Measurements from ENCODE around the gene INO80D.
"Not testable (repeated sequence)": the region's sequence is repeated elsewhere in the genome, so short reads cannot be mapped to it uniquely, and the experiment has no call there.

The INO80D gene

DNA sequence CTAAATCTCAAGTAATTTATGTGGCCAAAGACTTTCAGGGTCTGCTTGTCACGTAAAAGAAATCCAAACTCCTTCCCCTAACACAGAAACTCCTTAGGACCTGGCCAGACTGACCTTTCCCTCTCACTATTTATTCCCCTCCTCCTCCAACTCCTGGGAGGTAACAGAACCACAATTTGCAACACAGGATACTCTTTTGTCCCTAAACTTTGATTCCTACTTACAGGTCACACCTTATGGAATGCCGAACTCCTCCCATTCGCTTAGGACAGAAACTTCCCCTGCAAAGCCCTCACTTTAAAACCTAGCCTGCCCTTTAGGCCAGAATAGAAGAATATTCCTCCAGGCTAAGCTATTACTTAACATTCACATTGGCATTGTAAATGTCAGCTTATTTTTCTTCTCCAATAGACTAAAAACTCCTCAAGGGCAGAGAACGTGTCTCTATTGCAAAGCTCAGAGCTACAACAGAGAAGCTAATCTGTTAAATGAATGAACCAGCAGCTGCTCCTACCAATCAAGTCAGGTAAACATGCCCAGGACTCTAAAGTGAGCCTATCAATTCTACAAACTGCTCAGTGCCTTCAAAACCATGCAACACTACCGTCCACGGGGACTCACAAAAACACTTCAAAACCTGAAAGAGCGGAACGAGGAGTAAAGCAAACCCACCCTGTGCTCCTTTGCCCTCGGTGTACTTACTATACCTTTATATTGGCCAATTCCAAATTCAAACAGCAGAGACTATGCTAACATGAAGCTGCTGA lies 6.1 kb downstream of the INO80D start:
- H3K27me3 ChIP-seq (ENCODE audit: insufficient read depth, poor library complexity, severe bottlenecking), result no peaks in the 10 kb centered on the region
- no peak for DNase-seq (ENCODE audit: low read depth in 1 of 2, low spot score in 1 of 2)
- H3K27ac ChIP-seq (replicated peaks), result no peak overlapping the region; the same call in 1 of the 2 replicates
- TF ChIP-seq, protein P1, sequence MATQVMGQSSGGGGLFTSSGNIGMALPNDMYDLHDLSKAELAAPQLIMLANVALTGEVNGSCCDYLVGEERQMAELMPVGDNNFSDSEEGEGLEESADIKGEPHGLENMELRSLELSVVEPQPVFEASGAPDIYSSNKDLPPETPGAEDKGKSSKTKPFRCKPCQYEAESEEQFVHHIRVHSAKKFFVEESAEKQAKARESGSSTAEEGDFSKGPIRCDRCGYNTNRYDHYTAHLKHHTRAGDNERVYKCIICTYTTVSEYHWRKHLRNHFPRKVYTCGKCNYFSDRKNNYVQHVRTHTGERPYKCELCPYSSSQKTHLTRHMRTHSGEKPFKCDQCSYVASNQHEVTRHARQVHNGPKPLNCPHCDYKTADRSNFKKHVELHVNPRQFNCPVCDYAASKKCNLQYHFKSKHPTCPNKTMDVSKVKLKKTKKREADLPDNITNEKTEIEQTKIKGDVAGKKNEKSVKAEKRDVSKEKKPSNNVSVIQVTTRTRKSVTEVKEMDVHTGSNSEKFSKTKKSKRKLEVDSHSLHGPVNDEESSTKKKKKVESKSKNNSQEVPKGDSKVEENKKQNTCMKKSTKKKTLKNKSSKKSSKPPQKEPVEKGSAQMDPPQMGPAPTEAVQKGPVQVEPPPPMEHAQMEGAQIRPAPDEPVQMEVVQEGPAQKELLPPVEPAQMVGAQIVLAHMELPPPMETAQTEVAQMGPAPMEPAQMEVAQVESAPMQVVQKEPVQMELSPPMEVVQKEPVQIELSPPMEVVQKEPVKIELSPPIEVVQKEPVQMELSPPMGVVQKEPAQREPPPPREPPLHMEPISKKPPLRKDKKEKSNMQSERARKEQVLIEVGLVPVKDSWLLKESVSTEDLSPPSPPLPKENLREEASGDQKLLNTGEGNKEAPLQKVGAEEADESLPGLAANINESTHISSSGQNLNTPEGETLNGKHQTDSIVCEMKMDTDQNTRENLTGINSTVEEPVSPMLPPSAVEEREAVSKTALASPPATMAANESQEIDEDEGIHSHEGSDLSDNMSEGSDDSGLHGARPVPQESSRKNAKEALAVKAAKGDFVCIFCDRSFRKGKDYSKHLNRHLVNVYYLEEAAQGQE (IDR thresholded peaks at IDR 0.05; ENCODE audit: insufficient replicate concordance, low read depth), result no peak
- TF ChIP-seq, protein P2, sequence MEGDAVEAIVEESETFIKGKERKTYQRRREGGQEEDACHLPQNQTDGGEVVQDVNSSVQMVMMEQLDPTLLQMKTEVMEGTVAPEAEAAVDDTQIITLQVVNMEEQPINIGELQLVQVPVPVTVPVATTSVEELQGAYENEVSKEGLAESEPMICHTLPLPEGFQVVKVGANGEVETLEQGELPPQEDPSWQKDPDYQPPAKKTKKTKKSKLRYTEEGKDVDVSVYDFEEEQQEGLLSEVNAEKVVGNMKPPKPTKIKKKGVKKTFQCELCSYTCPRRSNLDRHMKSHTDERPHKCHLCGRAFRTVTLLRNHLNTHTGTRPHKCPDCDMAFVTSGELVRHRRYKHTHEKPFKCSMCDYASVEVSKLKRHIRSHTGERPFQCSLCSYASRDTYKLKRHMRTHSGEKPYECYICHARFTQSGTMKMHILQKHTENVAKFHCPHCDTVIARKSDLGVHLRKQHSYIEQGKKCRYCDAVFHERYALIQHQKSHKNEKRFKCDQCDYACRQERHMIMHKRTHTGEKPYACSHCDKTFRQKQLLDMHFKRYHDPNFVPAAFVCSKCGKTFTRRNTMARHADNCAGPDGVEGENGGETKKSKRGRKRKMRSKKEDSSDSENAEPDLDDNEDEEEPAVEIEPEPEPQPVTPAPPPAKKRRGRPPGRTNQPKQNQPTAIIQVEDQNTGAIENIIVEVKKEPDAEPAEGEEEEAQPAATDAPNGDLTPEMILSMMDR (IDR thresholded peaks at IDR 0.05; ENCODE audit: insufficient read depth, low read length), result no peak
- TF ChIP-seq GABPA (IDR thresholded peaks at IDR 0.05; ENCODE audit: low read depth), result no peak
- TF ChIP-seq POLR2AphosphoS5 (IDR thresholded peaks at IDR 0.05; ENCODE audit: low read depth), result no peak
- TF ChIP-seq SPI1 (IDR thresholded peaks at IDR 0.05; ENCODE audit: borderline replicate concordance, low read depth), result no peak
- H3K4me3 ChIP-seq (replicated peaks; ENCODE audit: insufficient read depth, low read length), result no peak overlapping the region

DNA sequence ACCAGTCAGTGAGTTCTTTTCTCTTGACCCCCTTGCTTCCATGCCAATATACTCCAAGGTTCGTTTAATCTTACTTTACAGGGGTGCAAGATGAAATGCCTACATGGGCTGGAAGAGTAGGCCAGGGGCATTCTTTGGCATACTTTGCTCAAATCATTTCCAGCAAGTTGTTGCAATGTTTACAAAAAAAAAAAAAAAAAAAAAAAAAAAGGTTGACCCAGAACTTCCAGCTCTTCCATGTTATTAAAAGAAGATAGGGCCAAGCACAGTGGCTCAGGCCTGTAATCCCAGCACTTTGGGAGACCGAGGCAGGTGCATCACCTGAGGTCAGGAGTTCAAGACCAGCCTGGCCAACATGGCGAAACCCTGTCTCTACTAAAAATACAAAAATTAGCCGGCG lies 8.1 kb downstream of the INO80D start:
- not testable (repeated sequence) for DNase-seq (ENCODE audit: low read depth in 1 of 2, low spot score in 1 of 2); H3K27me3 ChIP-seq (ENCODE audit: insufficient read depth, poor library complexity, severe bottlenecking); H3K27ac ChIP-seq (replicated peaks); H3K4me3 ChIP-seq (replicated peaks; ENCODE audit: insufficient read depth, low read length)

DNA sequence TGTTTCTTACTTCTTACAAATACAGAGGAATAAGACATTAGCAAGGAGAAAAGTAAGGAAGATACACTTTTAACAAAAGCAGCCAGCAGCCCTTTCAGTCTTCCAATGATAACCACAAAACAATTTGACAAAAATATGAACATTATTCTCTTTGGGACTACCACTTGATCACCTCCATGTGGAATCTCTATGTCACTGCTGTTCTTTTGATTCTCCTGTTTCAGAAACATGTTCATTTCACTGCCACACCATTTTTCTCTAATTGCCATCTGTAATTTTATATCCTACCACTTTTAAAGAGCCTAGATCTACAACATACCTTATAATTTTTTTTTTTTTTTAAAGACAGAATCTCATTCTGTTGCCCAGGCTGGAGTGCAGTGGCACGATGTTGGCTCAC lies 10.9 kb downstream of the INO80D start:
- Histone ChIP-seq H3K27ac (replicated peaks) (no peak overlapping the region), H3K4me3 (replicated peaks; ENCODE audit: insufficient read depth, low read length) (no peak overlapping the region), H3K27me3 (ENCODE audit: insufficient read depth, poor library complexity, severe bottlenecking) (no peaks in the 10 kb centered on the region)
- TF ChIP-seq POLR2AphosphoS5 (IDR thresholded peaks at IDR 0.05; ENCODE audit: low read depth) (no peak), SPI1 (IDR thresholded peaks at IDR 0.05; ENCODE audit: borderline replicate concordance, low read depth) (no peak), GABPA (IDR thresholded peaks at IDR 0.05; ENCODE audit: low read depth) (no peak)
- TF ChIP-seq, protein P2 (IDR thresholded peaks at IDR 0.05; ENCODE audit: insufficient read depth, low read length), result no peak
- TF ChIP-seq, protein P1 (IDR thresholded peaks at IDR 0.05; ENCODE audit: insufficient replicate concordance, low read depth), result no peak
- no peak for DNase-seq (ENCODE audit: low read depth in 1 of 2, low spot score in 1 of 2)

DNA sequence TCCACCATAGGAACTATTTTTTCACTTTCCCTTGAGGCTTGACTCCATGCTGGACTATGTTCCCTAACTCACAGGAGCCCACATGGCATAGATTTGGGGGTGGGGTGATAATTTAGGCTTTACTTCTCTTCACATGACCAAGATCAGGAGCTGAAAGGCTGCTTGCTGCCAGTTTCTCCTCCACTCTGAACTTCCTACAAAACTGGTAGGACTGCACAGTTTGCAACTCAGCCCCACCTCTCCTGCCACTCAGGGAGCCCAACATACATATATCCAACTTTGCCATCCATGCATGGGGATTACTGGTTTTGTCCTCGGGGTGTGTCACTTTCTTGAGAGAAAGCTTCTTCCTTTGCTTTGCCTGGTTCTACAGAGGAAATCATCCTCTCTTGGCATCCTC lies 14.2 kb downstream of the INO80D start:
- Histone ChIP-seq H3K27ac (replicated peaks) (no peak overlapping the region), H3K4me3 (replicated peaks; ENCODE audit: insufficient read depth, low read length) (no peak overlapping the region), H3K27me3 (ENCODE audit: insufficient read depth, poor library complexity, severe bottlenecking) (no peaks in the 10 kb centered on the region)
- DNase-seq (ENCODE audit: low read depth in 1 of 2, low spot score in 1 of 2), result no peak
- no peak for TF ChIP-seq GABPA (IDR thresholded peaks at IDR 0.05; ENCODE audit: low read depth)
- TF ChIP-seq, protein P1 (IDR thresholded peaks at IDR 0.05; ENCODE audit: insufficient replicate concordance, low read depth), result no peak
- no peak for TF ChIP-seq POLR2AphosphoS5 (IDR thresholded peaks at IDR 0.05; ENCODE audit: low read depth)
- TF ChIP-seq, protein P2 (IDR thresholded peaks at IDR 0.05; ENCODE audit: insufficient read depth, low read length), result no peak
- no peak for TF ChIP-seq SPI1 (IDR thresholded peaks at IDR 0.05; ENCODE audit: borderline replicate concordance, low read depth)
